Tibial nerve (tissue), 4 donors: ENCODE data around the gene FBXW7.

ENCODE experiments used
- CTCF ChIP-seq, 5 experiments: fragments of 200-600 bp in 3 of 5; fragments of 450-650 bp in 2 of 5; sonication (generic) in 3 of 5; IDR thresholded peaks; one replicate each; pipeline ENCODE4 v1.5.1; 2016 to 2019; ENCODE audit warnings: antibody characterized with exemption in 5 of 5, mild to moderate bottlenecking in 3 of 5, moderate library complexity in 2 of 5
- EP300 ChIP-seq, 2 donors: sonication (generic); formaldehyde crosslinking; IDR thresholded peaks; one replicate each; pipeline ENCODE4 v1.6.1; 2017; ENCODE audit warnings: antibody characterized with exemption in 2 of 2, mild to moderate bottlenecking in 1 of 2
- POLR2A ChIP-seq, 2 donors: fragments of 450-650 bp; IDR thresholded peaks; one replicate each; pipeline ENCODE4 v1.6.1; 2017; ENCODE audit warnings: antibody characterized with exemption in 2 of 2, mild to moderate bottlenecking in 2 of 2, moderate library complexity in 2 of 2

GRCh38 chr4:152471251-152471792 lies 64.6 kb downstream of the FBXW7 start:
- TF ChIP-seq CTCF (IDR thresholded peaks at IDR 0.05), result no peak
- TF ChIP-seq EP300 (IDR thresholded peaks at IDR 0.05), result no peak
- TF ChIP-seq POLR2A (IDR thresholded peaks at IDR 0.05), result no peak
